Measurements from ENCODE around the gene SLC2A9. TPM values are rescaled to one million over a fixed set of nuclear protein-coding genes. Genes with fewer than 3 reads are reported as not detected.

SLC2A9 gene
- total RNA-seq, 2 donors from 2014 or later = 0.95 to 1.9 TPM

GRCh38 chr4:9947168-9948062 is 73.9 kb downstream of the SLC2A9 start:
- no peaks in the 10 kb centered on the region for H3K9me3 ChIP-seq (ENCODE audit: control insufficient read depth, low read length)
- WGBS, 2 experiments (ENCODE audit: insufficient coverage in 1 of 2, insufficient read length in 1 of 2) = 91 to 100% methylated on average over 3 to 10 of the region's 10 CpGs
- no peak for DNase-seq

GRCh38 chr4:9946170-9946569 is 75.1 kb downstream of the SLC2A9 start:
- no peaks in the 10 kb centered on the region for H3K36me3 ChIP-seq (ENCODE audit: control insufficient read depth, insufficient read depth, low read length)
- Mint-ChIP-seq H3K36me3 (ENCODE audit: low read depth) (no peaks in the 10 kb centered on the region), H3K27ac (no peak overlapping the region), H3K9me3 (no peaks in the 10 kb centered on the region), H3K27me3 (ENCODE audit: insufficient read depth) (peaks cover 3% of the 10 kb centered on the region), H3K4me3 (no peak overlapping the region), H3K4me1 (no peaks in the 10 kb centered on the region)
- no peak for TF ChIP-seq CTCF (conservative IDR thresholded peaks at IDR 0.05)
- no peaks in the 10 kb centered on the region for H3K4me1 ChIP-seq (ENCODE audit: control insufficient read depth, insufficient read depth, low read length)
- H3K27me3 ChIP-seq (ENCODE audit: control insufficient read depth, insufficient read depth, low read length, poor library complexity, severe bottlenecking) = no peaks in the 10 kb centered on the region
- no peak overlapping the region for H3K27ac ChIP-seq (ENCODE audit: low read depth, low read length)
- no peak overlapping the region for H3K9ac ChIP-seq (ENCODE audit: extremely low read depth, low read length, poor library complexity, severe bottlenecking)
- no peak overlapping the region for H3K4me3 ChIP-seq (ENCODE audit: low read length)
- 88% methylated on average over 2 of the region's 2 CpGs; no CpG with 5 or more reads in 1 of the 2 experiments for WGBS, 2 experiments (ENCODE audit: insufficient coverage in 1 of 2, insufficient read length in 1 of 2)
- no peak for DNase-seq
- no peaks in the 10 kb centered on the region for H3K9me3 ChIP-seq (ENCODE audit: control insufficient read depth, low read length)

More at GRCh38 chr4:9947168-9948062, 73.9 kb downstream of the SLC2A9 start:
- no peak overlapping the region for H3K9ac ChIP-seq (ENCODE audit: extremely low read depth, low read length, poor library complexity, severe bottlenecking)
- no peaks in the 10 kb centered on the region for H3K4me1 Mint-ChIP-seq
- H3K4me1 ChIP-seq (ENCODE audit: control insufficient read depth, insufficient read depth, low read length) = no peaks in the 10 kb centered on the region
- H3K27ac ChIP-seq (ENCODE audit: low read depth, low read length) = no peak overlapping the region
- no peaks in the 10 kb centered on the region for H3K27me3 ChIP-seq (ENCODE audit: control insufficient read depth, insufficient read depth, low read length, poor library complexity, severe bottlenecking)
- no peaks in the 10 kb centered on the region for H3K36me3 Mint-ChIP-seq (ENCODE audit: low read depth)
- no peak overlapping the region for H3K4me3 ChIP-seq (ENCODE audit: low read length)
- peaks cover 3% of the 10 kb centered on the region for H3K27me3 Mint-ChIP-seq (ENCODE audit: insufficient read depth)
- no peak overlapping the region for H3K27ac Mint-ChIP-seq
- H3K36me3 ChIP-seq (ENCODE audit: control insufficient read depth, insufficient read depth, low read length) = no peaks in the 10 kb centered on the region
- H3K4me3 Mint-ChIP-seq = no peak overlapping the region
- no peaks in the 10 kb centered on the region for H3K9me3 Mint-ChIP-seq
- TF ChIP-seq CTCF (conservative IDR thresholded peaks at IDR 0.05) = no peak

- TF ChIP-seq CTCF (conservative IDR thresholded peaks at IDR 0.05) = no peak
- no peak overlapping the region for H3K4me3 Mint-ChIP-seq
- Histone ChIP-seq H3K27ac (ENCODE audit: low read depth, low read length) (no peak overlapping the region), H3K4me1 (ENCODE audit: control insufficient read depth, insufficient read depth, low read length) (no peaks in the 10 kb centered on the region), H3K9ac (ENCODE audit: extremely low read depth, low read length, poor library complexity, severe bottlenecking) (no peak overlapping the region), H3K4me3 (ENCODE audit: low read length) (no peak overlapping the region), H3K9me3 (ENCODE audit: control insufficient read depth, low read length) (no peaks in the 10 kb centered on the region), H3K36me3 (ENCODE audit: control insufficient read depth, insufficient read depth, low read length) (no peaks in the 10 kb centered on the region), H3K27me3 (ENCODE audit: control insufficient read depth, insufficient read depth, low read length, poor library complexity, severe bottlenecking) (no peaks in the 10 kb centered on the region)
- DNase-seq = no peak
- H3K4me1 Mint-ChIP-seq = no peaks in the 10 kb centered on the region
- H3K9me3 Mint-ChIP-seq = no peaks in the 10 kb centered on the region
- H3K27me3 Mint-ChIP-seq (ENCODE audit: insufficient read depth) = peaks cover 3% of the 10 kb centered on the region
- no peak overlapping the region for H3K27ac Mint-ChIP-seq
- 91 to 94% methylated on average over 11 to 13 of the region's 13 CpGs for WGBS, 2 experiments (ENCODE audit: insufficient coverage in 1 of 2, insufficient read length in 1 of 2)
- no peaks in the 10 kb centered on the region for H3K36me3 Mint-ChIP-seq (ENCODE audit: low read depth)
Observed at GRCh38 chr4:9944431-9945425, 76.6 kb downstream of the SLC2A9 start.

Measured in endodermal cell (in vitro differentiated cells).